ENCODE data around the gene GRAMD1C. TPM values are rescaled to one million over a fixed set of nuclear protein-coding genes. Genes with fewer than 3 reads are reported as not detected.

Gene GRAMD1C
- total RNA-seq, 2 donors from 2014 or later: 1.6 to 5.1 TPM

- 96% methylated on average over 2 of the region's 2 CpGs; no CpG with 5 or more reads in 1 of the 2 experiments for WGBS, 2 experiments (ENCODE audit: insufficient coverage in 1 of 2, insufficient read length in 1 of 2)
- Mint-ChIP-seq H3K27me3 (ENCODE audit: insufficient read depth) (no peaks in the 10 kb centered on the region), H3K36me3 (ENCODE audit: low read depth) (no peaks in the 10 kb centered on the region), H3K4me3 (no peak overlapping the region), H3K27ac (no peak overlapping the region), H3K9me3 (no peaks in the 10 kb centered on the region), H3K4me1 (no peaks in the 10 kb centered on the region)
- peak; percentile 67 for TF ChIP-seq CTCF (conservative IDR thresholded peaks at IDR 0.05)
- H3K27me3 ChIP-seq (ENCODE audit: control insufficient read depth, insufficient read depth, low read length, poor library complexity, severe bottlenecking): no peaks in the 10 kb centered on the region
- H3K4me1 ChIP-seq (ENCODE audit: control insufficient read depth, insufficient read depth, low read length): no peaks in the 10 kb centered on the region
- no peak overlapping the region for H3K9ac ChIP-seq (ENCODE audit: extremely low read depth, low read length, poor library complexity, severe bottlenecking)
- H3K27ac ChIP-seq (ENCODE audit: low read depth, low read length): no peak overlapping the region
- H3K36me3 ChIP-seq (ENCODE audit: control insufficient read depth, insufficient read depth, low read length): no peaks in the 10 kb centered on the region
- H3K4me3 ChIP-seq (ENCODE audit: low read length): no peak overlapping the region
- no peaks in the 10 kb centered on the region for H3K9me3 ChIP-seq (ENCODE audit: control insufficient read depth, low read length)
- DNase-seq: peak; percentile 52
Observed at GRCh38 chr3:113825090-113825489, 13.5 kb upstream of the GRAMD1C start.

GRCh38 chr3:113828600-113828999 lies 10.0 kb upstream of the GRAMD1C start:
- H3K27me3 ChIP-seq (ENCODE audit: control insufficient read depth, insufficient read depth, low read length, poor library complexity, severe bottlenecking): no peaks in the 10 kb centered on the region
- no peaks in the 10 kb centered on the region for H3K4me1 ChIP-seq (ENCODE audit: control insufficient read depth, insufficient read depth, low read length)
- WGBS, 2 experiments (ENCODE audit: insufficient coverage in 1 of 2, insufficient read length in 1 of 2): 95 to 100% methylated on average over 1 of the region's 1 CpG
- no peaks in the 10 kb centered on the region for H3K36me3 ChIP-seq (ENCODE audit: control insufficient read depth, insufficient read depth, low read length)
- H3K9me3 Mint-ChIP-seq: no peaks in the 10 kb centered on the region
- H3K27ac Mint-ChIP-seq: no peak overlapping the region
- H3K4me3 ChIP-seq (ENCODE audit: low read length): no peak overlapping the region
- no peaks in the 10 kb centered on the region for H3K9me3 ChIP-seq (ENCODE audit: control insufficient read depth, low read length)
- TF ChIP-seq CTCF (conservative IDR thresholded peaks at IDR 0.05): no peak
- no peak overlapping the region for H3K27ac ChIP-seq (ENCODE audit: low read depth, low read length)
- DNase-seq: no peak
- H3K27me3 Mint-ChIP-seq (ENCODE audit: insufficient read depth): no peaks in the 10 kb centered on the region
- no peak overlapping the region for H3K4me3 Mint-ChIP-seq
- no peak overlapping the region for H3K9ac ChIP-seq (ENCODE audit: extremely low read depth, low read length, poor library complexity, severe bottlenecking)
- no peaks in the 10 kb centered on the region for H3K36me3 Mint-ChIP-seq (ENCODE audit: low read depth)
- H3K4me1 Mint-ChIP-seq: peaks cover 6% of the 10 kb centered on the region

- Mint-ChIP-seq H3K4me1 (peaks cover 8% of the 10 kb centered on the region), H3K27me3 (ENCODE audit: insufficient read depth) (no peaks in the 10 kb centered on the region), H3K4me3 (no peak overlapping the region), H3K27ac (no peak overlapping the region), H3K36me3 (ENCODE audit: low read depth) (no peaks in the 10 kb centered on the region), H3K9me3 (no peaks in the 10 kb centered on the region)
- Histone ChIP-seq H3K9ac (ENCODE audit: extremely low read depth, low read length, poor library complexity, severe bottlenecking) (no peak overlapping the region), H3K4me1 (ENCODE audit: control insufficient read depth, insufficient read depth, low read length) (no peaks in the 10 kb centered on the region), H3K36me3 (ENCODE audit: control insufficient read depth, insufficient read depth, low read length) (no peaks in the 10 kb centered on the region), H3K27ac (ENCODE audit: low read depth, low read length) (no peak overlapping the region), H3K27me3 (ENCODE audit: control insufficient read depth, insufficient read depth, low read length, poor library complexity, severe bottlenecking) (no peaks in the 10 kb centered on the region), H3K9me3 (ENCODE audit: control insufficient read depth, low read length) (no peaks in the 10 kb centered on the region), H3K4me3 (ENCODE audit: low read length) (no peak overlapping the region)
- WGBS, 2 experiments (ENCODE audit: insufficient coverage in 1 of 2, insufficient read length in 1 of 2): 82 to 84% methylated on average over 7 to 10 of the region's 10 CpGs
- DNase-seq: no peak
- no peak for TF ChIP-seq CTCF (conservative IDR thresholded peaks at IDR 0.05)
Observed at GRCh38 chr3:113829576-113830354, 8.8 kb upstream of the GRAMD1C start.

Measured in endodermal cell (in vitro differentiated cells).